ENCODE measurements around the gene TRAF3. TPM values are rescaled to one million over a fixed set of nuclear protein-coding genes. Genes with fewer than 3 reads are reported as not detected.

Gene TRAF3
- total RNA-seq, 2 experiments from 2014 or later, result 66.4 to 83.7 TPM

GRCh38 chr14:102954081-102954789, 177.0 kb downstream of the TRAF3 start:
- CTCF ChIA-PET, result no interaction called here
- H3K27me3 Mint-ChIP-seq, result no peaks in the 10 kb centered on the region
- no peak overlapping the region for H3K4me3 Mint-ChIP-seq
- no peak overlapping the region for H3K27ac Mint-ChIP-seq
- H3K9me3 Mint-ChIP-seq (ENCODE audit: low read depth), result no peaks in the 10 kb centered on the region
- H3K4me1 Mint-ChIP-seq, result peaks cover 4% of the 10 kb centered on the region
- DNase-seq, result no peak
- intact Hi-C loops (cut with DNase I, micrococcal nuclease), result no loop called here
- no peak for ATAC-seq
- POLR2A ChIA-PET, result no interaction called here
- H3K36me3 Mint-ChIP-seq (ENCODE audit: low read depth), result peaks cover 3% of the 10 kb centered on the region

DNA sequence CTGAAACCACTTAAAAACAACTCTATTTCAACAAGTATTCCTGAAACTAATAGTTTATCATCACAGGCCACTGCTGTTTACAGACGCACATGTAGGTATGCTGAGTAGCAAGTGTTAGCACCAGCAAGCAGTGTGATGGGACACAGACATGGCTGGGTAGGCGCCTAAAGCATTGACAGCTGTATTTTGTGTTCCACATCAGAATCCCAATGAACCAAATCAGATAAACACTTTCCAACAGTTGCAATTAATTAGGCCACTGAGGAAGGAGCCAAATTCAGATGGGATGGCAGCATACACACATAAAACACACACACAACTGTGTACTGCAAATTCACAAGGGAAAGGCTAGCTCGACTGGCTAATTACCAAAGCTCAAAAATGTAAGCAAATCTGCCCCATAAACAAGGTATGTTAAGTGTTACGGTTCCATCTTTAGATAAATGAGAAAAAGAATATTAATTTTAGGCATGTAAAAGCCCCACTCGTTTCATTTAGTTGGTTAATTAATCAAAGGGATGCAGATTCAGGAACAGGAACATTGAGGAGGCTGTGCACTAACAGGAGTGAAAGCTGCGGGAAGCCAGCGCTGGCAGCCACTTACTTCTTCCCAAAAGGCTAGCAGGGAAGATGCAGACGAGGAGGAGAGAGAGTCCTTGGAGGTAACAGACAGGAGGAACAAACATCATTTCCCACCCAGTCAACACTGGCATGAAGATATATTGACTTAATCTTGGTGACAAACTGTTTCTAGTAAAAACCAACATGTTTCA, 178.6 kb downstream of the TRAF3 start:
- Mint-ChIP-seq H3K36me3 (ENCODE audit: low read depth) (no peaks in the 10 kb centered on the region), H3K4me1 (no peaks in the 10 kb centered on the region), H3K27me3 (no peaks in the 10 kb centered on the region), H3K9me3 (ENCODE audit: low read depth) (no peaks in the 10 kb centered on the region), H3K4me3 (no peak overlapping the region), H3K27ac (no peak overlapping the region)
- ChIA-PET POLR2A (no interaction called here), CTCF (interaction anchor here (0.9 to 1.0 kb wide), 2 partner anchors 15 to 53 kb away, joined by 3 read pairs; no protein-coding TSS in a partner anchor)
- DNase-seq, result no peak
- intact Hi-C loops (cut with DNase I, micrococcal nuclease), result no loop called here
- no peak for ATAC-seq

DNA sequence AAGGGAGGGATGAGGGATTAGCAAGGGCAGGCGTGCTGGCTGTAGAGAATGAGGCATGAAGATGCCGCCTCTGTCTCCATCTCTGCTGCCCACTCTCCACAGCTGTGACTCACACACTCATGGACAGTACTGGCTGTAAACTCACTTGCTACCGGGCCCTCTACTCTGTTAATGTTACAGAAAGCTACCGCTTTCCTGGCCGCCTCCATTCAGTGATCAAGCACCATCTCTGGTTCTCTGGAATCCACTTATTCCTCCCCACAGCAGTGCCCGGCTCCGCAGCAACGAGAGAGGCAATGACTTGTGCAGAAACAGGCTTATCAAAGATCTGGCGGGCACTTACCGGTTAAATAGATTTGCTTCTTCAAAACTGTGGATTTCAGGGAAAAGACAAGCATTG, 180.0 kb downstream of the TRAF3 start:
- H3K36me3 Mint-ChIP-seq (ENCODE audit: low read depth), result no peaks in the 10 kb centered on the region

GRCh38 chr14:102958461-102958860, 181.2 kb downstream of the TRAF3 start:
- no peak for DNase-seq
- no peaks in the 10 kb centered on the region for H3K27me3 Mint-ChIP-seq
- intact Hi-C loops (cut with DNase I, micrococcal nuclease), result no loop called here
- H3K4me3 Mint-ChIP-seq, result no peak overlapping the region
- H3K9me3 Mint-ChIP-seq (ENCODE audit: low read depth), result no peaks in the 10 kb centered on the region
- peaks cover 2% of the 10 kb centered on the region for H3K36me3 Mint-ChIP-seq (ENCODE audit: low read depth)
- ChIA-PET POLR2A (interaction anchor here (0.6 kb wide), 1 partner anchor 18 kb away, joined by 3 read pairs; no protein-coding TSS in a partner anchor), CTCF (no interaction called here)
- no peaks in the 10 kb centered on the region for H3K4me1 Mint-ChIP-seq
- H3K27ac Mint-ChIP-seq, result no peak overlapping the region
- ATAC-seq, result no peak

More for the DNA sequence above, 180.0 kb downstream of the TRAF3 start:
- DNase-seq, result no peak
- intact Hi-C loops (cut with DNase I, micrococcal nuclease), result no loop called here
- H3K4me3 Mint-ChIP-seq, result no peak overlapping the region
- POLR2A ChIA-PET, result no interaction called here
- no peaks in the 10 kb centered on the region for H3K4me1 Mint-ChIP-seq
- H3K27me3 Mint-ChIP-seq, result no peaks in the 10 kb centered on the region
- no peaks in the 10 kb centered on the region for H3K9me3 Mint-ChIP-seq (ENCODE audit: low read depth)
- no peak overlapping the region for H3K27ac Mint-ChIP-seq
- ATAC-seq, result no peak
- CTCF ChIA-PET, result no interaction called here

Other genes with a start within 250 kb of the TRAF3 start
- gene RCOR1, start 184.8 kb upstream of the TRAF3 start, total RNA-seq, result 10 to 100 TPM; 14.8 to 15.3 TPM
- under 1 TPM; 0.23 to 0.53 TPM for gene AMN, start 145.2 kb downstream of the TRAF3 start, total RNA-seq